Left lobe of liver (tissue), 2 donors: ENCODE data around the gene FOXK1. TPM values are rescaled to one million over a fixed set of nuclear protein-coding genes. Genes with fewer than 3 reads are reported as not detected.
A peak's percentile ranks its signal among the peaks of the same experiment; 100 is the strongest.
"Not testable (repeated sequence)": the region's sequence is repeated elsewhere in the genome, so short reads cannot be mapped to it uniquely, and the experiment has no call there.

Experiments
- ATAC-seq: fragments of 200-7000 bp; cut with Tn5 transposase; one replicate; pipeline ENCODE4 v1.9.1; 2020; ENCODE audit warnings: mild to moderate bottlenecking, moderate library complexity
- DNase-seq: peaks from one replicate; pipeline ENCODE4 v3.0.0-alpha.2; 2020; ENCODE audit warnings: low spot score
- total RNA-seq: library from RNA; stranded (reverse); gene quantifications from one replicate; pipeline ENCODE4 v1.2.1, GENCODE V29; 2021
- donor health status: DM: no; HTN: no; CAD: no; lungs with moderate emphysema.
- donor health status: DM: no; HTN: yes; CAD: no.

FOXK1 gene
- total RNA-seq, 1 donor from 2014 or later: 8.4 TPM

GRCh38 chr7:4794171-4794570 is 112.1 kb downstream of the FOXK1 start:
- DNase-seq: not testable (repeated sequence)

GRCh38 chr7:4794591-4795350 is 112.7 kb downstream of the FOXK1 start:
- DNase-seq: no peak
- no peak for ATAC-seq

More at GRCh38 chr7:4794171-4794570, 112.1 kb downstream of the FOXK1 start:
- ATAC-seq: not testable (repeated sequence)

- DNase-seq (no peak), ATAC-seq (no peak)
These were observed 114.4 kb downstream of the FOXK1 start for GRCh38 chr7:4796453-4796852.

- ATAC-seq (peak; percentile 87), DNase-seq (no peak)
These were observed 116.0 kb downstream of the FOXK1 start for GRCh38 chr7:4797858-4798705.

- DNase-seq (no peak), ATAC-seq (peak; percentile 22)
These were observed 116.7 kb downstream of the FOXK1 start for GRCh38 chr7:4798706-4799235.

GRCh38 chr7:4799508-4800268 is 117.6 kb downstream of the FOXK1 start:
- DNase-seq (no peak), ATAC-seq (no peak)

- no peak for ATAC-seq
- DNase-seq: no peak
These were observed 118.4 kb downstream of the FOXK1 start for GRCh38 chr7:4800487-4800886.

GRCh38 chr7:4800926-4801838 is 119.1 kb downstream of the FOXK1 start:
- no peak for ATAC-seq
- no peak for DNase-seq

- DNase-seq (no peak), ATAC-seq (peak; percentile 8)
These were observed 119.7 kb downstream of the FOXK1 start for GRCh38 chr7:4801839-4802231.

GRCh38 chr7:4802577-4802976 is 120.5 kb downstream of the FOXK1 start:
- ATAC-seq: not testable (repeated sequence)

GRCh38 chr7:4803397-4804241 is 121.5 kb downstream of the FOXK1 start:
- no peak for ATAC-seq
- DNase-seq: no peak

More at GRCh38 chr7:4802577-4802976, 120.5 kb downstream of the FOXK1 start:
- DNase-seq: not testable (repeated sequence)

- ATAC-seq (no peak), DNase-seq (no peak)
These were observed 123.3 kb downstream of the FOXK1 start for GRCh38 chr7:4805110-4805983.

GRCh38 chr7:4805984-4806300 is 123.8 kb downstream of the FOXK1 start:
- DNase-seq: no peak
- ATAC-seq: no peak

- DNase-seq (no peak), ATAC-seq (no peak)
These were observed 125.0 kb downstream of the FOXK1 start for GRCh38 chr7:4806983-4807597.

GRCh38 chr7:4807598-4808016 is 125.5 kb downstream of the FOXK1 start:
- ATAC-seq: no peak
- no peak for DNase-seq

- ATAC-seq: no peak
- no peak for DNase-seq
These were observed 125.9 kb downstream of the FOXK1 start for GRCh38 chr7:4808026-4808425.

- DNase-seq (no peak), ATAC-seq (no peak)
These were observed 126.5 kb downstream of the FOXK1 start for GRCh38 chr7:4808565-4808964.
